NOMO-1 (cell line): ENCODE data around the gene VGF.

Experiments used
- DNase-seq, 2 experiments: peaks; one replicate each; lab custom pipeline; 2025; ENCODE audit not compliant: unreplicated experiment in 2 of 2; lab: John Stamatoyannopoulos, UW

VGF gene

DNA sequence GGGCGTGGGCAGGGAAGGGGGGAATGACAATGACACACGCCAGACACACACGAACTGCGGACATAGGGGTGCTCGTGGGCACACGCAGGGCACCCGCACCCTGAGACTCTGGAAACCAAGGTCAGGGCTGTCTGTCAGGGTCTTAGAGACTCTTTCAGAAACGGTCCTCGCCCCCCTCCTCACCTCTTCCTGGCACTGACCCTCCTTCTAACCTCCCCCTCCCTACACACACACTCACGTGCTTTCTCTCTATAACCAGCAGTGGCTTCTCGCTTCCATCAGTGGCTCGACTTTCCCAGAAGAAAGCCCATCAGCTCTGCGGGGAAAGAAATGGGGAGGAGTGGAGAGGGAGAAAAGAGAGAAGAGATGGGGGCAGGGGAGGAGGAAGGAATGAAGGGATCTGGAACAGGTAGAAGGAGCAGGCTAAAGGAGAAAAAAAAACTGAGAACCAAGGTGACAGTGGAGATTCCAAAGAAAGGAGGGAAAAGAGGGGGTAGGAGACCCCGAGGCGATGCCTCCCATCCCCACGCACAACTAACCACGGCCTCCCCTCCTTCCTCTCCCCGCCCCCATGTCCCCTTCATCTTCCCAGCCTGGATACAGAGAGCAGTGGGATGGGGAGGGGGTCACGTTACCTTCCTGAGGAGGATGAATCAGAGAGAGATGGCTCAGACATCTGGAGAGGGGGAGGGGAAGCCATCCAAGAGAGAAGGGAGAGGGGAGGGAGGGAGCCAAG is 1.7 kb upstream of the VGF start:
- no peak for DNase-seq

DNA sequence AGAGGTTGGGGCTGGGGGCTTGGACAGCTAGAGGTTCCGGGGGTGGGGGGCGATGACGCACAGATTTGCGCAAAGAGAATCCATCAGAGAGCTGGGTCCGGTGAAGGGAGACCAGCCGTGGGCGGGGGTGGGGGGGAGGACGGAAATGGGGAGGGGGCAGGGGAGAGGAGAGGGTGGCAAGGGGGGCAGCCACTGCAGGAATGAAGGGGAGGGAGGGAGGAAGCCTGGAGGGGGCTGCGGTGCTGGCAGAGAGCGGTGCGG is 1.2 kb upstream of the VGF start:
- no peak for DNase-seq

- no peak for DNase-seq
These were observed 734 bp upstream of the VGF start for GRCh38 chr7:101165958-101166647.

DNA sequence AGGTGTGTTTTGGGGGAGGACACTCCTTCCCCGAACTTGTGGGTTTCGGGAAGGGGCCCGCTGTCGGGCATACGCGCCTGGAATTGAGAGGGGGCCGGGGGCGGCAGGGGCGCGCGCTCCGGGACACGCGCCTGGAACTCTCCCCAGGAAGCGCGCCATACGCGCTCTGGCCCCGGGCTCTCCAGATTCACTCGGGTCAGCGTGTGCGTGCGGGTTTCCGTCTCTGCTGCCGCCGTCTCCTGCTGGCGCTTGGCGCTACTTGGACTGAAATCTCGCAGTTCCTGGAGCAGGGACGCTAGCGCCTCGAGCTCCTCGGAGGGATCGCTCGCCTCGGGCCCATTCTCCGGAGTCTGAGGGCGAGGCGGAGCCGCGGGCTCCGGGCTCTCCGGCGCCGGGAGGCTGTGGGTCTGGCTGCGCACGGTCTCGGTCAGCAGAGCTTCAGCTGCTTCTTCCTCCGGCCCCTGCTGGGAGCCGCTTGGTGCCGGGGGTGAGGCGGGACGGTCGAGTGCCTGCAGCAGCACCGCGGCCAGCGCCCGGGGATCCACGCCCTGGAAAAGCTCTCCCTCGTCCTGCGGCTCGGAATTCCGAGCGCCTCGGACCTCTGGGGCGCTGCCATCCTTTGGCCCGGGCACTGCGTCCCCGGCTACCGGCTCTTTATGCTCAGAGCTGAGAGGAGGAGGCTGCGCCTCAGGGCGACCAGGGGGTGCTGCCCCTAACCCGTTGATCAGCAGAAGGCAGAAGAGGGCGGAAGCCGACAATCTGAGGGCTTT is 1.1 kb downstream of the VGF start:
- DNase-seq, result no peak

DNA sequence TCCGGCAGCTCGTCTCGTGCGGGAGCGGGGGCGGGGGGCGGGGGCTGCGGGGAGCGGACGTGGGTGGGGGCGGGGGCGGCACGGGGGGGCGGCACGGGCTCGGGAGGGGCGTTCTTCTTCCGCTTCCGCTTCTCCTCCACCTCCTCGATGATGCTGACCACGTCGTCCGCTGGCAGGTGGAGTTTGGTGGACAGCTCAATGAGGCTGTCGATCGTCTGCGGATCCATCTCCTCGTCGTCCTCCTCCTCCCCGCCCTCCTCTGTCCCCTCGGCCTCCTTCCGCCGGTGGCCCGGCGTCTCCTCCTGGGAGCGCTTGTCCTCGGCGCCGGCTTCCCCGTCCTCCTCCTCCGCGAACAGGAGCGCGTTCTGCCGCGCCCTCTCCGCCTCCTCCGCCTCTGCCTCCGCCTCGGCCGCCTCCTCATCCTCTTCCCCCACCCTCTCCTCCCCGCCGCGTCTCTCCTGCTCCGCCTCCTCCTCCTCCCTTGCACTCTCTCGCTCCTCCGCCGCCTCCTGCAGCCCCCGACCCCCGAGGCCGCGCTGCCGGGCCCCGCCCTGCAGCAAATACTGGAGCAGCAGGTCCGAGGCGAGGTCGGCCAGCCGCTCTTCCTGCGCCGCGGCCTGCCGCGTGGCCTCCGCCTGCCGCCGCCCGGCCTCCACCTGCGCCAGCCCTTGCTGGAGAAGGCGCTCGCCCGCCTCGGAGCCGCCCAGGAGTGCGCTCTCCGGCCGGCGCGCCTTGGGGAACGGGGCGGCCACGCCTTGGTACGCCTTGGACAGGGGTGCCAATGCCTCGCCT is 1.9 kb downstream of the VGF start:
- DNase-seq, result peak in 1 of 2 experiments; percentile 34

GRCh38 chr7:101162551-101163278 is 2.7 kb downstream of the VGF start:
- peak; percentile 28 to 43 for DNase-seq

DNA sequence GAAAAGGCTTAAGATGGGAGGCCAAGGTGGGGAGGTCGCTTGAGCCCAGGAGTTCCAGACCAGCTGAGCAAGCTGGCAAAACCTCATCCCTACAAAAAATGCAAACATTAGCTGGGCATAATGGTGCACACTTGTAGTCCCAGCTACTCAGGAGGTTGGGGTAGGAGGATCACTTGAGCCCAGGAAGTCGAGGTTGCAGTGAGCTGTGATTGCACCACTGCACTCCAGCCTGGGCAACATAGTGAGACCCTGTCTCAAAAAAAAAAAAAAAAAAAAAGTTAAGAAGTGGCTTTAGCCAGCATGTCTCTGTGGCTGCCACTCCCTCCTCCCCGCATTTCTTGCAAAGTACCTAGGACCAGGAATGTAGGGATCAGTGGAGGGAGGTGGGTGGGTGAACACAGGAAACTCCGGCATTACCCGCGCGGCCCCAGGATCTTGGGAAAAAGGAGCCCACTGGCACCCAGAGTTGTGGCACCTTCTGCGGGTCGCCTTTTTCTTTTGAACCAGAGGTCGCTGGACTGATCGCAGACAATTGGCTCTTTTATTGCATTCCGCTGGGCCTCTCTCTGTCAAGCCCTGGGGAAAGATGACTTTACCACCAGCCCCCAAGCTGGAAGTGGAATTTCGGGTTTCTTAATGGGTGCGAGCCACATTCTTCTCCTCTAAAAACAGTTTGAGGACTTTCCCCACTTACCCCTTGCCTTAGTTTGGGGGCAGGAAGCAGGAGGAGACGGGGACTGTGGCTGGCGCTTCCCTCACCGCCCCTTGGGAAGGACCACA is 3.5 kb downstream of the VGF start:
- DNase-seq, result no peak

- no peak for DNase-seq
These were observed 4.5 kb downstream of the VGF start for GRCh38 chr7:101160910-101161309.

- no peak for DNase-seq
These were observed 5.4 kb downstream of the VGF start for GRCh38 chr7:101159696-101160674.

- DNase-seq, result no peak
These were observed 8.3 kb downstream of the VGF start for GRCh38 chr7:101156866-101157589.

DNA sequence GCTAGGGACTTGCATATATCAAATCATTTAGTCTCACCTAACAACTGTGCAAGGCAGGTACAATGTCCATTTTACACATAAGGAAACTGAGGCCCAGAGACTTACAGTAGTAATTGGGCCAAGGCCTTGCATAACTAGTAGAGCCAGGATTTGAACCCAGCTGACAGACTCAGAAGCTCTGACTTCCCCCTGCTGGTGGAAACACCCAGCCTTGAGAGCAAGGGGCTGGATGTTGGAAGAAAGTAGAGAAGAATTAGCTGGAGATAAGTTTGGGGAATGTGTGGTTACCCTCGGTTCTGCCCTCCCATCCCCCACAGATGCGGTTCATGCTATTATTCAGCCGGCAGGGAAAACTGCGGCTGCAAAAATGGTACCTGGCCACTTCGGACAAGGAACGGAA is 9.1 kb downstream of the VGF start:
- no peak for DNase-seq

DNA sequence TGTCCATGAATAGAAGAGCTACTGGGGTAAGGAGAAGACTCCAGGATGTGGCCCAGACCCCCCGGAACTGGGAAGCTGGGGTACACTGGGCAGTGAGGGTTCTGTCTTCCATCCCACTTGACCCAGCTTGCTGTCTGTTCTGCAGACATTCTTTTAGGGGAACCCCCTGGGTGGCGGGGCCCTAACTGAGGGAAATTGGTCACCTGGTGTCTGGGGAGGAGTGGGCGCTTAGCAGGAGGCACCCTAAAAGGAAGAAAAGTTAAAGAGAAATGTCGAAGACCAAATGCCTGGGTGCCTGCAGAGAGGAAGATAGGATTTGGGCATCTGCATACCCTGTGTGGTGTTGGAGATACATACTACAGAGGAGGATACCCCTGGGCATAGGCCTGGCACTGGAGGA is 10.1 kb downstream of the VGF start:
- DNase-seq, result no peak

DNA sequence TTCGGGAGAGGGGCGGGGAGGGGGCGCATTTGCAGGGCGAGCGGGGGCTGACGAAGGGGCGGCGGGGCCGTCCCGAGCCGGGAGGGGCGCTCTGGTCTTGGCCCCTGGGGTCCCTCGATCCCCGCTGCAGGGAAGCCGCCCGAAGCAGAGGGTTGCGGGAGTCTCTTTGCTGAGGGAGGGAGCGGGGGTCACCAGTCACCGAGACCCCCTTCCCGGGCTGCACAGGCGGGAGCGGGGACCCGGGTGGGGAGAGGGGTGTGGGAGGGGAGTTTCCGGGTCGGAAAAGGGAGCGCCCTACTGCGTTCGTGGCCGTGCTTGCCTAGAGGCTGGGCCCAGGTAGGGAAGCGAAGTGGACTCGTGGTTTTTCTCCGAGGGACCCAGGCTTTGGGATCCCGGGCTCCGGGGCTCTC is 10.7 kb downstream of the VGF start:
- DNase-seq, result no peak

GRCh38 chr7:101153969-101154692 is 11.2 kb downstream of the VGF start, which contains the start of gene AP1S1:
AP1S1 (plus strand) TSS chr7:101154476; CDS start chr7:101154515, 39 bp downstream.
- peak; percentile 87 to 94 for DNase-seq

- no peak for DNase-seq
These were observed 13.3 kb downstream of the VGF start for GRCh38 chr7:101151908-101152651.

DNA sequence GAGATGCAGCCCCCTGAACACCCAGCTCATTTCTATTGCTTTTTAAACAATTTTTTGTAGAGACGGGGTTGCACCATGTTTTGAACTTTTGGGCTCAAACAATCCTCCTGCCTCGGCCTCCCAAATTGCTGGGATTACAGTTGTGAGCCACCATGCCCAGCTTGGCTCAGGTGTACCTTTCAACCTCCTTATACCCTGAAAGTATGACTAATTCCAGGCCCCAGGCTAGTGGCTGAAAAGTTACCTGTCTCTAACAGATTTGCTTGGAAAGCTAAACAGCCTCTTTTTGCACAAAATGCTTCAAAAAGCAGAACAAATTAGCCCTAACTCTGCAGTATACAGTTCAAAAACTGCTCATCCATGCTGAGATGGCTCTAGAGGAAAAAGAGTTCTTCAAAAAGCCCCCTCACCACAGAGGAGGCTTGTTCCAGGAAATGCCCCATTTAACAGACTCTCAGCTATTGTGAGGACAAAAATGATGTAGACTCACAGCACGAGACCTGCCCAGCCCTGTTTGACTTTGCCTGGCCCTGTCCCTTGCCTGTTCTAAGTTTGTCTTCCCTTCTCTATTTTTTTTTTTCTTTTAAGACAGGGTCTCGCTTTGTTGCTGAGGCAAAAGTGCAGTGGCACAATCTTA is 24.5 kb downstream of the VGF start:
- DNase-seq, result no peak
